HG03378 (cell line): Measurements from ENCODE around the gene HK1.

Source experiments
- ATAC-seq: cut with Tn5 transposase; IDR thresholded peaks from one replicate; pipeline ENCODE4 v1.9.1; 2021; ENCODE audit warnings: mild to moderate bottlenecking, moderate library complexity; ENCODE audit not compliant: unreplicated experiment

Gene HK1

DNA sequence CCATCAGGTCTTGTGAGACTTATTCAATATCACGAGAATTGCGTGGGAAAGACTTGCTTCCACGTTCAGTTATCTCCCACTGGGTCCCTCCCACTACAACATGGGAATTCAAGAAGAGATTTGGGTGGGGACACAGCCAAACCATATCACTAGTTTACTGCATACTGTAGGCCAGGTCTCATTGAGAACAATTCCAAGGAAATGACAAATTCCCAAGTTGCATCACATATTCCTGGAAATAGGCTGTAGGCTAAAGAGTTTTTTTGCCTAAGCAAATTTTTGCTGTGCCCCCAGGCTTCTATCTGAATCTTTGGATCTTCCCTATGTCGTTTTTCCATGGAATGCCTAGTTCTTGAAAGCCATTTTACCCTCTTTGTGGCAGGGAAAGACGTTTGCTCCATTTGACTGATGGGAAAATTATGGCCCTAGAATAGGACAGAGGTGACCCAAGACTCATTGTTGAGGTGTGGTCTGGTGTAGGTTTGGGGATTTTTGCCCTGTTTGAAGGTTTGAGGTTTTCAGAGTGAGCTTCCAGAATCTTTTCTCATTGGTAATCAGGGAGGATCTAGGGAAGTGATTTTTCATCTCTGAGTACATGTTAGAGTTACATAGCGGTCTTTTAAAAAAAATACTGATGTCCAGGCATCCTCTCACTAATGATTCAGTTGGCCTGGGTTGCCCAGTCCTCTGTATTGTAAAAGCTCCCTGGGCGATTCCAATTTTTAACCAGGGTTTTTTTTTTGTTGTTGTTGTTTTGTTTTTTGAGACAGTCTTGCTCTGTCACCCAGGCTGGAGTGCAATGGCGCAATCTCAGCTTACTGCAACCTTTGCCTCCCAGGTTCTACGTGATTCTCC is 94.1 kb downstream of the HK1 start:
- ATAC-seq, result no peak

DNA sequence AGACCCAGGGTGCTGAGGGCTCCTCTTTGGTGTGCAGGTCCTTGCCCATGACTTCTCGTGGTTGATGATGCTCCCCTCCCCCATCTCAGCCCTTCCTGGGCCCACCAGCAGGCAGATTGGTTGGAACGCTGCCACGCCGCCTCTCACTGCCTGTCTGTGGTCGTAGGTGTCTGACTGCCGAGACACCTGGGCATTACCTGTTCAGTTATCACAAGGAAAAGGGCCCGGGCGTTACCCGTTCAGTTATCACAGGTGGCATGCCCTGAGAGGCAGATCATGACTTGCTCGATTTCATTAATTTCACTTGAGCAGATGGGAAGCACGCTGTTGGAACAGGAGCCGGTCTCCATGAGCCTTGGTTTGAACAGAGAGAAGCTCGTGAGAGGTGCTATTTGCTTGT is 95.9 kb downstream of the HK1 start:
- no peak for ATAC-seq

DNA sequence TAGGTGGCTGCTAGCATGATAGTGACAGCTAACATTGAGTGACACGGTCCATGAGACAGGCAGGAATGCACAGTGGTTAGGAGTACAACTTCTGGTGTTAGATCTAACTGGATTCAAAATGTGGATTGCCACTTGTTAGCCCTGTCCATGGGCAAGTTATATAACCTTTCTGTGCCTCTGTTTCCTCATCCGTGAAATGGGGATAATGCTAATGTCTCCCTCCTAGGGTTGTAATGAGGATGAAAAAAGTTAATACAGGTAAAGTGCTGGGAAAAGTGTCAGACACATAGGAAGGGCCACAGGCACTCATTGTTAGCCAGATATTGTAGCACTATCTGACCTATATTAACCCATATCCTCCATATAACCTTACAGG is 96.6 kb downstream of the HK1 start:
- ATAC-seq, result no peak

DNA sequence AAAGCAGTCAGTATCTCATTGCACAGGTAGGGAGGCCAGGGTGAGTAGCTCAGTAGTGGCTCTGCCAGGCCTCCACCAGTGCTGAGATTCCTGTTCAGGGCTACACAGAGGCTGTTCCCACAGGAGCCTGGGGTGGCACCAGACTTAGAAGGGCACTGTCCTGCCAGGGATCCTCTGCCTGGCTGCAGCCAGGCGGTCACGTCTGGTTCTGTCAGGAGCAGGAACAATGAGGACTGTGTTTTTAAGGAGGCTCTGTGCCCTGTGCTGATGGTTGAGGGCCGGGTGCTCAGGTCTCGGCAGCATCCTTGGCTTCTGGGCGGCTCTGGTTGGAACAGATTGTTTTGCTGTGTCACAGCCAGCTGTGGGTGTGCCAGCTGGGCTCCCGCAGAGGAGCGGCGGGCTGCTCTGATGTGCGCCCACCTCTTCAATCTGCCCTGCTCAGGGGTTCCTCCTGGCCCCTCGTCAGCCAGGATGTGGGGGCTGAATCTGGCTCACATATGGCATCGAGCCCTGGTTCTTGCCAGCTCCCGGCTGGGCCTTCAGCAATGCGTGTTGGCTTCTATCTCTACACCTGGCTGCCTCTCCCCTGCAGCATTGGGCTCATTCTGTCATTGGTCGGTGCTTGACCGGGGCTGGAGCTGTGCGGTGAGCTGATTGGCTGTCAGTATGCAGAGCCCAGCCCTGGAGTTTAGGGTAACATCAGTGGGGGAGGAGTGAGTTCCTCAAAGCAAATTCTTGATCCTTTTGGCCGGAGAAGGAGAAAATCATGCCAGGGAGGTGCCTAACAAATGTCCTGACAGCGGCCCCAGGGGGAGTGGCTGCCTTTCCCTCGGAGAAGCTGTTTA is 97.2 kb downstream of the HK1 start:
- ATAC-seq, result no peak

DNA sequence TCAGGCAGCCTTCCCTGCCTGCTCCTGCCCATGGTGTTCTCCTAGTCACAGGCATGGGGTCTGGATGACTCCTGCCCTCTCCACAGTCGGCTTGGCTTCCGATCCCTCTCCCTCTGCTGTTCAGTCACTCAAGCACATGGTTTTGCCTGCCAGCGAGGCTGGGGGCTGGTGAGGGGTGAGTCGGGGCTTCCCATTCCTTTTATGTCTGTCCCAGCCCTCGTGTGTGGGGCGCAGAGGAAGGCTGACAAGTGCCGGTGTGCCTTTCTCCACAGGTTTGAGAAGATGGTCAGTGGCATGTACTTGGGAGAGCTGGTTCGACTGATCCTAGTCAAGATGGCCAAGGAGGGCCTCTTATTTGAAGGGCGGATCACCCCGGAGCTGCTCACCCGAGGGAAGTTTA is 98.4 kb downstream of the HK1 start:
- no peak for ATAC-seq

DNA sequence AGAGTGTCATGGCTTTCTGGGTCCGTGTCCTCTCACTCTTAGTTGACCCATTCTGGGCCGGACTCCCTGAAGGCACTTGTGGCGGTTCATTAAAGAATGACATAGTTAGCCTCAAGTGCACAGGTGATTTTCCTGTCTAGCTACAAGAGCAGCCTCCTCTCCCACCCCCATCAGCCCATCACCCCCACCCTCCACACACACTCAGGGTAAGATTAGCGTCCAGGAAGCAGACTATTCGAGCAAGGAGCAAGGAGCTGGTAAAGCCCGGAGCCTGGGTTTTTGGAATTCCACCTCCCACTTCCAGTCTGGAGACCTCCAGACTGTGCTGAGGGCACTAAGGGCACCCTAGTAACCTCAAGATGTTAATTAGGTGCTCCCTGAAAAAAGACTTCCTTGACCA is 98.9 kb downstream of the HK1 start:
- no peak for ATAC-seq

DNA sequence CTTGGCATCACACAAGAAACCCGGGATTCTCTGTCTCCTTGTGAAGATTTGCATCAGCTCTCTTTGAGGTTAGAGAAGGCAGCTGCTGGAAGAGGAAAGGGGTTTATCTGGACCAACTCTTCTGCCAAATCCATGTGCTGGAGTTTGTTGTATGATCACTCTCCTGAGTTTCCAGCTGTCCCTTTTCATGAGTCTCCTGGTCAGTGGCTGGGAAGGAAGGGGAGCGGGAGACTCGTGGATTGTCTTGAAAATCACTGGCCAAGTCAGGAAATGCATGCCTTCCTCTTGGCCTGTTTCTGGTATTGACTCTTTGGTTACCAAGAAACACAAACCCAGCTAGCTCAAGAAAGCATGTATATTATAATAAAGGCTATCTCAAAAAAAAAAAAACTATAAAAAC is 99.6 kb downstream of the HK1 start:
- ATAC-seq, result no peak

DNA sequence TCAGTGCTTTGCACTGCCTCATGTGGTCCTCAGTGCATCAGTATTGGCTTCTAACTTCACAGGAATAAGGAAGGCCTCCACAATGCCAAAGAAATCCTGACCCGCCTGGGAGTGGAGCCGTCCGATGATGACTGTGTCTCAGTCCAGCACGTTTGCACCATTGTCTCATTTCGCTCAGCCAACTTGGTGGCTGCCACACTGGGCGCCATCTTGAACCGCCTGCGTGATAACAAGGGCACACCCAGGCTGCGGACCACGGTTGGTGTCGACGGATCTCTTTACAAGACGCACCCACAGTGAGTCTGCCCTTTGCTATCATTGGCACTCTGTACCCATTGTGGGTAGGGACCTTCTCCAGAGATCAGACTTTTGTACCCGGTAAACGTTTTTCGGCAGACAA is 101.5 kb downstream of the HK1 start:
- ATAC-seq, result no peak

DNA sequence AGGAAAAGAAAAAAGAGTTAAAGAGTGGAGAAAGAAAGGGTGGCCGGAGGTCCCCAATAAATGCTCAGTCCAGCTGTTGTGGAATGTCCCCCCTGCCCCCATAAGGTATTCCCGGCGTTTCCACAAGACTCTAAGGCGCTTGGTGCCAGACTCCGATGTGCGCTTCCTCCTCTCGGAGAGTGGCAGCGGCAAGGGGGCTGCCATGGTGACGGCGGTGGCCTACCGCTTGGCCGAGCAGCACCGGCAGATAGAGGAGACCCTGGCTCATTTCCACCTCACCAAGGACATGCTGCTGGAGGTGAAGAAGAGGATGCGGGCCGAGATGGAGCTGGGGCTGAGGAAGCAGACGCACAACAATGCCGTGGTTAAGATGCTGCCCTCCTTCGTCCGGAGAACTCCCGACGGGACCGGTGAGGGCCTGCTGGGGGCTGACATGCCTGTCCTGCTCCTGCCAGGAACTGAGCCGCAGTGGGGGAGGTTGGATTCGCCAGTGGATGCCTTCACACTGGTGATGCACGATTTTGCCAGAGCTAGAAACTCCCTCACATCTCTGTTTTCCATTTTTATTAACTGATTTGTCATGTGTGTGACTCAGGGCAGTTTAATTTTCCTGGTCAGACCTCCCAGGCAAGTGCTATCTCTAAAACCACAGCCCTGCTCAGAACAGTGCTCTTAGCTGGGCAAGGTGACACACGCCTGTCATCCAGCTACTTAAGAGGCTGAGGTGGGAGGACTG is 104.3 kb downstream of the HK1 start:
- no peak for ATAC-seq

DNA sequence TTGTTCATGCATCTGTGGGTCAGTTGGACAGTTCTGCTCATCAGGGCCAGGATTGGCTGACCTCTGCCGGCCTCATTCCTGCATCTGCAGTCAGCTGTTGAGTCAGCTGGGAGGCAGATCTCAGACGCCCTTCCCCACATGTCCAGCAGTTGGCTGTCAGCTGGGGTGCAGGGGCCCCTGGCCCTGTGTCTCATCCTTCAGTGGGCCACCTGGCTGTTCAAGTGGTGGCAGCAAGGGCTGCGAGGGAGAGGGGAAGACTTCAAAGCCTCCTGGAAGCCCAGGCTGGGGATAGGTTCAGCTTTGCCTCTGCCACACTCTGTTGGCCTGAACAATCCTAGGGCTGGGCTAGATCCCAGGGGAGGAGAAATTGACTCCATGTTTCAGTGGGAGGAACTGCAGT is 105.3 kb downstream of the HK1 start:
- ATAC-seq, result no peak

DNA sequence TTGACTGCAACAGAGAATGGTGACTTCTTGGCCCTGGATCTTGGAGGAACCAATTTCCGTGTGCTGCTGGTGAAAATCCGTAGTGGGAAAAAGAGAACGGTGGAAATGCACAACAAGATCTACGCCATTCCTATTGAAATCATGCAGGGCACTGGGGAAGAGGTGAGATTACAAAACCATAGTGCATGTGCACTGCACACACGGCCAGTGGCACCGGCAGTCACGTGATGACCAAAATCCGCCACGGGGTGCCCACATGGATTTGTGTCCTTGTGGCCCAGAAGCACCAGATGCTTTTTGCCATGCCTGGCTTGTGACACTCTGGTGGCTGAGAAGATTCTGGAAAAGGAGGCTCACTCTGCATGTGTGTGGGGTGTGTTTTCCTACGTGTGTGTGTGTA is 106.0 kb downstream of the HK1 start:
- ATAC-seq, result no peak

DNA sequence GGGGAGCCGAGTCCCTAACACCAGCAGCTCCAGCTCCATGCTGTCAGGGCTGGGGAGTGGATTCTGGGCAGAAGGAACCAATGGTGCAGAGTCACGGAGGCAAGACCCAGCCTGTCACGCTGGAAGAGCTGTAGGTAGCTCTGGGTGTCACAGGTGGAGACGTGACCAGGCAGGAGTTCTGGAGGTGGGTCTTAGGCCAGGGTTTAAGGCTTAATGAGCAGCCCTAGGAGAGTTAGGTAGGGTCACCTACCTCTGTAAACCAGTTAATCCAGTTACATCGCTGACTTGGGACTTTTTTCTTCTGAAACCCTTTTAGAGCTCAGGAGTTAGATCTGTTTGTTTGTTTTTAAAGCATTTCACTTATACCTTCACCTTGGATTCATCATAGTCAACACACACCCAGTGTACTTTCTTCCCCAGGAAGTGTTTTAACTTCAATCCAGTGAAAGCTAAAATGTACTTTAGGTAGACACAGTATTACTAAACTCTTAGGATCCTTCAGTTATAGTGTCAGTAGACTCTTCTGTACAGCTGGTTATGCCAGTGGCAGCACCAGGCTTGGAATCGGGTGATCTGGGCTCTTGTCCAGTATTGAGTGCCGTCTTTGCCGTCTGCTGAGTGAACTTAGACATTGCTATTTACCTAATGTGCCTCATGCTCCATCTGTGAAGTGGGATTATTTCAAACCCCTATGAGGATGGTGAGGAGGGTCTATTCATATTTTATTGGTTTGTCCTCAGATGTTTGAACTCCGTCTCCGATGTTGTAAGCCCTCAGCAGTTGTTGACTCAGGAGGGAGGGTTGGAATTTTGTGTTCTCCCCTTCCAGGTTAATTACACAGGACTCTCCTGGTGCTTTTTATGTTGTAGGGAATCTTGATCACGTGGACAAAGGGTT is 107.4 kb downstream of the HK1 start:
- ATAC-seq, result no peak

DNA sequence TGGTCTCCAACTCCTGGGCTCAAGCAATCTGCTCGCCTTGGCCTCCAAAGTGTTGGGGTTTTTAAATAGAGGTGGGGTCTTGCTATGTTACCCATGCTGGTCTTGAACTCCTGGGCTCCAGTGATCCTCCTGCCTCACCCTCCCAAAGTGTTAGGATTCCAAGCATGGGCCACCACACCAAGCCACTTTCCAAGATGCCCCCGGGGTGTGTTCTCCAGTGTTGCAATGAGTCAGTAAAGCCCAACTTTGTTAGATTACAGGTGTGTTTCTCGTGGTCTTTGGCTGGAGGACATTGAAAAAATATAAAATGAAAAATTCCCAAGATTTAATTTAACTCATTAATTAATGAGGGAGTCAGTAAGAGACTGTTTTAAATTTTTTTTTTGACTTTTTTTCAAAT is 109.2 kb downstream of the HK1 start:
- ATAC-seq, result no peak

DNA sequence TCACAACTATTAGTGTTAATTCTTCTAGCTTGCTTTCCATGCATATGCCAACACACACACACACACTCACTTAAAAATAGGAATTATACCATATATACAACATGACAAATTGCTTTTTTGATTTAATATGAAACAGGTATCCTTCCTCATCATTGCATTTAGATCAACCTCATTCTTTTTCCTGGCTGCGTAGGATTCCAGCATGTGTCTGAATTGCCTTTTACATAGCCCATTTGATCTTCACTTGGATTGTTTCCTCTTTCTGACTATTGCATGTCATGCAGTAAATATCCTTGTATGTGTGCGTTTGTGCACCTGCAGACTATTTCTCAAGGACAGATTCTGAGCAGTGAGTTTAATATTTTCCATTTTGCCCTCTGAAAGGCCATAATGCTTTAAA is 110.2 kb downstream of the HK1 start:
- no peak for ATAC-seq

DNA sequence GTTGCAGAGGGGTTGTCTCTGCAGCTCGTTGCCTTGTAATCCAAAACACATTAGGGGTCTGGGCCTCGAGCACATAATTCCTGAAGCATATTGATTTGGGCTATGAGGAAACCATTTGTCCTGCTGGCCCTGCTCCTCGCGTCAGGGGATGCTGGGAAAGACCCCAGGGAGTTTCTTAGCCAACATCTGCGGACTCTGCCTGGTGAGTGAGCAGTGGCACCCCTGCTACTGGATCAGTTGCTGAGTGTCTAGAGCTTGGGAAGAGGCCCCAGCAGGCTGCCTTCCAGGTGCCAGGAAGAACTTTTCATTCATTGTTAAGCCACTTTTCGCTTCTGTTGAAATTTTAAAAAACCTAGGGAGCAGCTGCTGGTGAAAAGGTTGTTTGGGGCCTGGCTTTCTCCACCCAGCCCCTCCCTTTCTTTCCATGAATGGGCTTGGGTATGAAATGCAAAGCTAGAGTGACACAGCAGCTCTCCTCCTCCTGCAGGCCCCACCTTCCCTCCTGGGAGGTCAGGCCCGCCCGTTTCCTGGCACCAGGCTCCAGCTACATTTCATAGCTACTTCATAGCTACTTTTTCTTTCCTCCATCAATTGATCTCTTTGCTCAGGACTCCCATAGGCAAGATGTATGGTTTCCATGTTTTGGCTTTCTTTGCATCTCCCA is 111.7 kb downstream of the HK1 start:
- ATAC-seq, result no peak

DNA sequence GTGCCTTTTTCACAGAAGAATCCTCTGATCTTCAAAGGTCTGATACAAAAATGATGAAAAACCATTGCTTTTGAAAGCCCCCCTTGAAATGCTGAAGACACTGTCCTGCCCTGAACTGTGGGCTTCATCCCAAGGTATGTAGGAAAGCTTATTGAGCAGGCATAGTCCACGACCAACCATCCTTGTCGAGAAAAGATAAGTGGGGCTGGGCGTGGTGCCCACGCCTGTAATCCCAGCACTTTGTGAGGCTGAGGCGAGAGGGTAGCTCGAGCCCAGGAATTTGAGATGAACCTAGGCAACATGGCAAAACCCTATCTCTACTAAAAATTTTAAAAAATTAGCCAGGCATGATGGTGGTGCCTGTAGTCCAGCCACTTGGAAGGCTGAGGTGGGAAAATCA is 112.9 kb downstream of the HK1 start:
- ATAC-seq, result no peak

DNA sequence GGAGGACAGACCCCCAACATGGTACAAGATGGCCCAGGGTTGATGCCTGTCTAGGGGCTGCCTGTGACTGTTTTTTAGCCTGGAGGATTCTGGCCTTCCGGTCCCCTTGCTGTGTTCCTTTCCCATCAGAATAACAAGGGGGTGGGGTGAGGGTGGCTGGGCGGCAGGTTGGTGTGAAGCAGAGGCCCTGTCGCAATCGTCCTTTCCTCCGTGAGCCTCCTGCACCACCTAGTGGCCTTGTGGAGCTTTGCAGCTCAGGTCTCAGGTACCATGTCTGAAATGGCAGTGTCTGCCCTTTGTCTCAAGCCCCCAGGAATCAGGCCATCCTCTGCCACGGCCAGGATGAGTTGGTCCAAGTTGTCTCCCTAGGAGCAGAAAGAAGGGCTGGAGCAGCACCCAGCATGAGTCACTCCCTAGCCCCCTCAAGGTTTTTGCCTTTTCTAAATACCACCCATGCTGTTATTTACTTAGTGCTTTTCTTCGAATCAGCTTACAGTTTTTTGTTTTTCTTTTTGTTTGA is 114.2 kb downstream of the HK1 start:
- peak; percentile 74 for ATAC-seq

DNA sequence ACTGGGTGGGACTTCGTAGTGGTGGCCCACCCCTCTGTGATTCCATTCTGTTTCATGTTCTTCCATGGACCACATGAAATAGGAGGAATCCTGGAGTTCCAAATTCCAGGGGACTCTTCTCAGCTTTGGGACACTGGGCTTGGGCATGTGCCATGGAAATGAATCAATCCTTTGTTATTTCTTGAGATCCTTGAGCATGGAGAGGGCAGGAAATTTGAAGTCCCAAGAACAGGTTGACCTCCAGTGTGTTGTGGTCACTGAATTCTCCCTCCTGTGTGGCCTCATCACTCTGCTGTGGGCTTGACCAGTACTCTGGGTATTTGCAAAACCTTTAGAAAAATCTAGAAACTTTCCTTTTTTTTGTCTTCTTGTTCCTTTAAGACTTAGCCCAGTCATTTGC is 115.7 kb downstream of the HK1 start:
- no peak for ATAC-seq

DNA sequence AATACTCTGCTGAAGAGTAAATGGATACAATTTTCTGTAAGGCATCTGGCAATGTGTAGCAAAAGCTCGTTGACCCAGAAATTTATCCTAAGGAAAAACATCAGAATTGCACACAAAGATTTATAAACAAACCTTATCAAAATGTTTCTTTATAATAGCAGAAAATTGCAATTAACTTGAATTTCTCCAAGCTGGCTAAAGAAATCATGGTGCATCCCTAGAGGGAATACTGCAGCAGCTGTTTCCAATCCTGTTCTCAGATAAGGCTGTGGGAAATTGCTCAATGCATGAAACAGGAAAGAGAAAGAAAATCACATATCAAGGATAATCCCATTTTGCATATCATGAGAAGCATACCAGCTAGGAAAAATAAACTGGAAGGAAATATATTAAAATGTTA is 119.7 kb downstream of the HK1 start:
- ATAC-seq, result no peak

DNA sequence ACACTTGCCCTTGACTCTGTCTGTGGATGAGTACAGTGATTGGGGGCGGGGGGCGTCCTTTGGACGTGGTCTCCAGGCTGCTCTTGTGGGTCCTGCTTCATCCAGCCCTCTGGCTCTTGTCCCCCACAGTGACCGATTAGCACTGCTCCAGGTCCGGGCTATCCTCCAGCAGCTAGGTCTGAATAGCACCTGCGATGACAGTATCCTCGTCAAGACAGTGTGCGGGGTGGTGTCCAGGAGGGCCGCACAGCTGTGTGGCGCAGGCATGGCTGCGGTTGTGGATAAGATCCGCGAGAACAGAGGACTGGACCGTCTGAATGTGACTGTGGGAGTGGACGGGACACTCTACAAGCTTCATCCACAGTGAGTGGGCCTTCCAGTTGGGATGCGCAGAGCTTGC is 120.2 kb downstream of the HK1 start:
- ATAC-seq, result no peak
